SK-N-SH (cell line): ENCODE results near the gene PCNX2. TPM values are rescaled to one million over a fixed set of nuclear protein-coding genes. Genes with fewer than 3 reads are reported as not detected.

Experiments used
- CTCF ChIA-PET: fragments of 300-600, 350-600 bp; formaldehyde crosslinking; extraction: SDS; loops from one replicate; lab custom pipeline; 2021; lab: Yijun Ruan, JAX
- POLR2A ChIA-PET: fragments of 350-600 bp; sonication (Branson Sonifier 250); formaldehyde crosslinking; extraction: SDS; loops from one replicate; lab custom pipeline; 2020; ENCODE audit warnings: antibody characterized with exemption, inconsistent platforms; lab: Yijun Ruan, JAX
- DNase-seq: peaks from one replicate; pipeline ENCODE4 v3.0.0; 2012
- H2AFZ ChIP-seq: fragments of 200-600 bp; sonication (generic); 2 replicates; pipeline ENCODE4 v1.8.1; 2016; ENCODE audit warnings: antibody characterized with exemption, mild to moderate bottlenecking, low read depth
- H3F3A ChIP-seq: fragments of 200-600 bp; sonication (generic); replicated peaks from 2 replicates; pipeline ENCODE3; 2016; ENCODE audit warnings: antibody characterized with exemption, mild to moderate bottlenecking; ENCODE audit not compliant: insufficient read depth
- H3K27ac ChIP-seq, 2 experiments: fragments of 200-500 bp in 1 of 2; fragments of 200-600 bp in 1 of 2; sonication (Bioruptor generic) in 1 of 2; sonication (generic), shearing (Covaris generic) in 1 of 2; 2 replicates each; pipeline versions ENCODE4 v1.5.1 to v1.6.1; 2014 to 2016; ENCODE audit warnings: low read depth in 2 of 2, inconsistent platforms in 1 of 2, low read length in 1 of 2, mild to moderate bottlenecking in 1 of 2, mixed read lengths in 1 of 2
- H3K27me3 ChIP-seq: fragments of 200-600 bp; sonication (generic), shearing (Covaris generic); 2 replicates; pipeline ENCODE4 v1.6.1; 2016; ENCODE audit warnings: mixed run types; ENCODE audit not compliant: insufficient read depth
- H3K36me3 ChIP-seq, 2 experiments: fragments of 200-500 bp in 1 of 2; fragments of 200-600 bp in 1 of 2; sonication (Bioruptor generic) in 1 of 2; sonication (generic) in 1 of 2; replicated peaks in 1 of 2; 2 replicates each; pipeline versions ENCODE3 to v1.5.1; 2014 to 2016; ENCODE audit warnings: low read length in 1 of 2, mild to moderate bottlenecking in 1 of 2; ENCODE audit not compliant: insufficient read depth in 2 of 2, control insufficient read depth in 1 of 2
- H3K4me1 ChIP-seq, 2 experiments: fragments of 200-500 bp in 1 of 2; fragments of 200-600 bp in 1 of 2; sonication (Bioruptor generic) in 1 of 2; sonication (generic), shearing (Covaris generic) in 1 of 2; 2 replicates each; pipeline versions ENCODE4 v1.5.1 to v1.6.1; 2014 to 2016; ENCODE audit warnings: low read depth in 1 of 2, low read length in 1 of 2, mixed run types in 1 of 2; ENCODE audit not compliant: insufficient read depth in 2 of 2, control insufficient read depth in 1 of 2
- H3K4me2 ChIP-seq: fragments of 200-600 bp; sonication (generic), shearing (Covaris generic); 2 replicates; pipeline ENCODE4 v1.6.1; 2017; ENCODE audit warnings: mixed run types
- H3K4me3 ChIP-seq, 2 experiments: fragments of 200-500 bp in 1 of 2; fragments of 200-600 bp in 1 of 2; sonication (Bioruptor generic) in 1 of 2; sonication (generic), shearing (Covaris generic) in 1 of 2; 2 replicates each; pipeline versions ENCODE4 v1.5.1 to v1.8.1; 2014 to 2016; ENCODE audit warnings: low read depth in 2 of 2, inconsistent platforms in 1 of 2, low read length in 1 of 2, mild to moderate bottlenecking in 1 of 2, mixed read lengths in 1 of 2, moderate library complexity in 1 of 2
- H3K79me2 ChIP-seq: fragments of 200-600 bp; sonication (generic); 2 replicates; pipeline ENCODE4 v1.8.1; 2017; ENCODE audit warnings: mild to moderate bottlenecking; ENCODE audit not compliant: insufficient read depth
- H3K9ac ChIP-seq: fragments of 200-600 bp; sonication (generic); 2 replicates; pipeline ENCODE4 v1.6.1; 2017; ENCODE audit warnings: mixed run types
- H3K9me2 ChIP-seq: fragments of 200-600 bp; sonication (generic); 2 replicates; pipeline ENCODE4 v1.6.1; 2017; ENCODE audit warnings: mixed run types
- H3K9me3 ChIP-seq: fragments of 200-600 bp; sonication (generic); 2 replicates; pipeline ENCODE4 v1.6.1; 2017; ENCODE audit warnings: mixed run types, mild to moderate bottlenecking, moderate library complexity
- H4K20me1 ChIP-seq: fragments of 200-600 bp; sonication (generic); 2 replicates; pipeline ENCODE4 v1.6.1; 2017; ENCODE audit warnings: mild to moderate bottlenecking, mixed run types; ENCODE audit not compliant: insufficient read depth
- CTCF ChIP-seq: fragments of 200-600 bp; sonication (generic); IDR thresholded peaks from 2 replicates; pipeline ENCODE4 v1.6.1; 2017; ENCODE audit warnings: antibody characterized with exemption, mild to moderate bottlenecking, moderate library complexity
- ELF1 ChIP-seq: IDR thresholded peaks from 2 replicates; pipeline ENCODE4 v1.4.0; 2012
- FOXM1 ChIP-seq: IDR thresholded peaks from 2 replicates; pipeline ENCODE4 v1.4.0; 2012; ENCODE audit warnings: low read depth, mild to moderate bottlenecking
- MXI1 ChIP-seq: IDR thresholded peaks from 2 replicates; pipeline ENCODE4 v1.6.1; 2012; ENCODE audit warnings: mild to moderate bottlenecking, low read depth, low read length, improper control_type of control experiment
- NFIC ChIP-seq: IDR thresholded peaks from 2 replicates; pipeline ENCODE4 v1.4.0; 2012; ENCODE audit warnings: borderline replicate concordance
- POLR2AphosphoS5 ChIP-seq: IDR thresholded peaks from 2 replicates; pipeline ENCODE4 v1.6.1; 2012; ENCODE audit warnings: low read depth, low read length
- RCOR1 ChIP-seq: fragments of 150-350 bp; IDR thresholded peaks from 2 replicates; pipeline ENCODE4 v1.6.1; 2017; ENCODE audit warnings: antibody characterized with exemption, low read length
- RFX5 ChIP-seq: IDR thresholded peaks from 2 replicates; pipeline ENCODE4 v1.6.1; 2012; ENCODE audit warnings: mild to moderate bottlenecking, improper control_type of control experiment, low read length
- TCF12 ChIP-seq: IDR thresholded peaks from 2 replicates; pipeline ENCODE4 v1.4.0; 2012
- USF1 ChIP-seq: IDR thresholded peaks from 2 replicates; pipeline ENCODE4 v1.4.0; 2012; ENCODE audit warnings: low read depth, borderline replicate concordance
- YY1 ChIP-seq: IDR thresholded peaks from 2 replicates; pipeline ENCODE4 v1.4.0; 2012; ENCODE audit warnings: low read depth, mild to moderate bottlenecking
- ZBTB33 ChIP-seq: IDR thresholded peaks from 2 replicates; pipeline ENCODE4 v1.4.0; 2012; ENCODE audit warnings: low read depth, borderline replicate concordance
- WGBS: methylation state at CpG from one replicate; pipeline ENCODE4 v1.1.6; 2017; ENCODE audit warnings: low lambda C conversion rate; 5-methylcytosine and 5-hydroxymethylcytosine counted together
- polyA plus RNA-seq, 3 experiments: library from polyadenylated mRNA; depleted of rRNA; stranded (reverse); fragments of >200 nt; gene quantifications; 2 replicates each; pipeline ENCODE4 v1.2.3, GENCODE V29; 2012
- TF ChIP-seq, protein P1 (sequence below): fragments of 150-350 bp; IDR thresholded peaks from 2 replicates; pipeline ENCODE4 v1.6.1; 2016; ENCODE audit warnings: mild to moderate bottlenecking, low read depth, low read length
- TF ChIP-seq, protein P2 (sequence below): IDR thresholded peaks from 2 replicates; pipeline ENCODE4 v1.6.1; 2012; ENCODE audit warnings: mild to moderate bottlenecking, low read depth, low read length, moderate library complexity

The PCNX2 gene
- polyA plus RNA-seq, 1 of the 3 experiments (the other 2 are of a cell fraction) = 10.6 TPM

DNA sequence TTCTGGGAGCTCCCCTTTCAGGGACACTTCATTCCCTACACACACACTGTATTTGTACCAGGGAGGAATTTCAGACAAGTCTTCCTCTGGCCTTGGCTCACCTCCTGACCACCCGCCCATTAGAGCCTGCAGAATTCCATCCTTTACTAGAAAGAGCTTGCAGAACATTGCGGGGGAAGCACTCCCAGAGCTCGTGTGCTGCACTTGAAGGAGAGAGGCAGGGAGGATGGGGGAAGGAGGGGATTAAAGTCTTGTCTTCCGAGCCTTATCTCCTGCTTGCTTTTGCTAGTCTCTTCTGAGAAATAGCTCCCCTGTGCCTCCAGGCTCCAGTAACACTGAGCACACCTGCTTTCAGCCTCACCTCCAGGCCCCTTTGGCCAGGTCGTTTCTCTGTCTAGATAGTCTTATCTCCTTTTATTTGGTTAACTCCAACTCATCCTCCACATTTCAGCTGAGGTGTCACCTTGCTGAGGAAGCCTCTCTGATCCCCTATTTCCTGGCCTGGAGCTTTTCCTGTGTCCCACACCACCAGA is 62.0 kb downstream of the PCNX2 start:
- CTCF ChIA-PET = interaction anchor here (1.0 kb wide), 1 partner anchor 811 kb away, joined by 3 read pairs; no protein-coding TSS in a partner anchor
- Histone ChIP-seq H3K4me2 (no peak overlapping the region), H3K9ac (no peak overlapping the region), H3K4me3 (no peak overlapping the region), H3F3A (no peaks in the 10 kb centered on the region), H3K27ac (no peak overlapping the region), H3K4me1 (no peaks in the 10 kb centered on the region), H2AFZ (no peak overlapping the region), H3K27me3 (no peaks in the 10 kb centered on the region), H3K9me3 (no peaks in the 10 kb centered on the region), H4K20me1 (no peaks in the 10 kb centered on the region), H3K36me3 (peaks cover 5 to 34% of the 10 kb centered on the region in 2 experiments), H3K9me2 (no peaks in the 10 kb centered on the region), H3K79me2 (no peaks in the 10 kb centered on the region)
- 86% methylated on average over 4 of the region's 5 CpGs for WGBS
- DNase-seq = no peak
- POLR2A ChIA-PET = no interaction called here
- TF ChIP-seq USF1 (no peak), ELF1 (no peak), NFIC (no peak), YY1 (no peak), MXI1 (no peak), TCF12 (no peak), CTCF (no peak), RFX5 (no peak), RCOR1 (no peak), ZBTB33 (no peak), POLR2AphosphoS5 (no peak), FOXM1 (no peak)
- TF ChIP-seq, protein P1, sequence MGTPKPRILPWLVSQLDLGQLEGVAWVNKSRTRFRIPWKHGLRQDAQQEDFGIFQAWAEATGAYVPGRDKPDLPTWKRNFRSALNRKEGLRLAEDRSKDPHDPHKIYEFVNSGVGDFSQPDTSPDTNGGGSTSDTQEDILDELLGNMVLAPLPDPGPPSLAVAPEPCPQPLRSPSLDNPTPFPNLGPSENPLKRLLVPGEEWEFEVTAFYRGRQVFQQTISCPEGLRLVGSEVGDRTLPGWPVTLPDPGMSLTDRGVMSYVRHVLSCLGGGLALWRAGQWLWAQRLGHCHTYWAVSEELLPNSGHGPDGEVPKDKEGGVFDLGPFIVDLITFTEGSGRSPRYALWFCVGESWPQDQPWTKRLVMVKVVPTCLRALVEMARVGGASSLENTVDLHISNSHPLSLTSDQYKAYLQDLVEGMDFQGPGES = no peak
- TF ChIP-seq, protein P2, sequence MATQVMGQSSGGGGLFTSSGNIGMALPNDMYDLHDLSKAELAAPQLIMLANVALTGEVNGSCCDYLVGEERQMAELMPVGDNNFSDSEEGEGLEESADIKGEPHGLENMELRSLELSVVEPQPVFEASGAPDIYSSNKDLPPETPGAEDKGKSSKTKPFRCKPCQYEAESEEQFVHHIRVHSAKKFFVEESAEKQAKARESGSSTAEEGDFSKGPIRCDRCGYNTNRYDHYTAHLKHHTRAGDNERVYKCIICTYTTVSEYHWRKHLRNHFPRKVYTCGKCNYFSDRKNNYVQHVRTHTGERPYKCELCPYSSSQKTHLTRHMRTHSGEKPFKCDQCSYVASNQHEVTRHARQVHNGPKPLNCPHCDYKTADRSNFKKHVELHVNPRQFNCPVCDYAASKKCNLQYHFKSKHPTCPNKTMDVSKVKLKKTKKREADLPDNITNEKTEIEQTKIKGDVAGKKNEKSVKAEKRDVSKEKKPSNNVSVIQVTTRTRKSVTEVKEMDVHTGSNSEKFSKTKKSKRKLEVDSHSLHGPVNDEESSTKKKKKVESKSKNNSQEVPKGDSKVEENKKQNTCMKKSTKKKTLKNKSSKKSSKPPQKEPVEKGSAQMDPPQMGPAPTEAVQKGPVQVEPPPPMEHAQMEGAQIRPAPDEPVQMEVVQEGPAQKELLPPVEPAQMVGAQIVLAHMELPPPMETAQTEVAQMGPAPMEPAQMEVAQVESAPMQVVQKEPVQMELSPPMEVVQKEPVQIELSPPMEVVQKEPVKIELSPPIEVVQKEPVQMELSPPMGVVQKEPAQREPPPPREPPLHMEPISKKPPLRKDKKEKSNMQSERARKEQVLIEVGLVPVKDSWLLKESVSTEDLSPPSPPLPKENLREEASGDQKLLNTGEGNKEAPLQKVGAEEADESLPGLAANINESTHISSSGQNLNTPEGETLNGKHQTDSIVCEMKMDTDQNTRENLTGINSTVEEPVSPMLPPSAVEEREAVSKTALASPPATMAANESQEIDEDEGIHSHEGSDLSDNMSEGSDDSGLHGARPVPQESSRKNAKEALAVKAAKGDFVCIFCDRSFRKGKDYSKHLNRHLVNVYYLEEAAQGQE = no peak
